Inflammatory macrophage (primary cell): ENCODE data around the gene ELP4.
"Not testable (repeated sequence)": the region's sequence is repeated elsewhere in the genome, so short reads cannot be mapped to it uniquely, and the experiment has no call there.

Experiments
- DNase-seq, 2 donors: peaks; one replicate each; pipeline ENCODE4 v3.0.0-alpha.2; 2020 to 2022

ELP4 gene

DNA sequence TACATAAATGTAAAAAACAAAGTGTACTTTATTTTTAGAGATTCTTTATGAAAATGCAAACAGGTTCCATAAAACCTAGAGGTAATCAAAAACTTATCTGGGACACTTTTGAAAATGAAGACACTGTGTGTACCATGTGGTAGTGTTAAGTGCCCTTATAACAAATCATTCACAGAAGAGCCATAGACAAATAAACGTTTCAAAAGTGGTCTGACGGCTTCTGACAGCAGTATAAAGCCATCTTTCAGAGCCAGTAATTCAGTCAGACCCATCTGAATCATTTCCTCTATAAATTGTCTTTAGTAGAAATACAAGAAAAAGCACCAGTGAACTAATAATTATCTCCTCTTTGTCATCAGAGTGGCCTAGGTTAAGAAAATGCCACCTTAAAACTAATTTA is 201.6 kb downstream of the ELP4 start:
- no peak for DNase-seq

DNA sequence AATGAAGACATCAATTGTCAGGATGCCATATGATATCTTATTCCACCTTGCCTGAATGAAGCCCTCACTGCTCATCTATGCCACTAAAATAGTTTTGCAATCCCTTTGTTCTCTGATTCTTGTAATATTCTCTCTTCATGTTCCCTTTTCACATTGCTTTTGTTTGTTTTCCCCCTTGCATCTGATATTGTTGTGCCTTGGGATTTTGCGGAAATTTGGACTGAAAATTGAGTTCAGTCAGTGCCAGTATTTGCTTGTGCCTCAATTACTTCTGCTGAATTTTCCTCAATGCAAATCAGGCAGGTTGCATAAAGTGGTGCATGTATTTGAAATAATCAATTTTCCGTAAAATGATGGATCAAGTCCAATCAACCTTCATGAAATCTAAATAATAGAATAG is 203.3 kb downstream of the ELP4 start:
- DNase-seq, result no peak

DNA sequence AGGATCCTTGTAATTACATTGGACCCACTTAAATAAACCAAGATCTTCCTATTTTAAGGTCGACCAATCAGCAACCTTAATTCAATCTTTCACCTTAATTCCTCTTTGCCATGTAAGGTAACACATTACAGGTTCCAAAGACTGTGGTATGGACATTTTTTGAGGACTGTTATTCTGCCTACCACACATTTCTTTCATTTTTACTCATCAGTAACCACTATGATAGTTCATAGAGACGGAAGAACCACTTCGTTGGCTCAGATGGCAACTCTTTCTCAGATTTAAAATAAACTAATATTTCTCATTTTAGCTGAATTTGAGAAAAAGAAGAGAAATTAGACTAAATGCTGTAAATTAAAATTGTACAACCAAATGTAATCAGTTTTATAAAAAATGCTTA is 205.3 kb downstream of the ELP4 start:
- no peak for DNase-seq

DNA sequence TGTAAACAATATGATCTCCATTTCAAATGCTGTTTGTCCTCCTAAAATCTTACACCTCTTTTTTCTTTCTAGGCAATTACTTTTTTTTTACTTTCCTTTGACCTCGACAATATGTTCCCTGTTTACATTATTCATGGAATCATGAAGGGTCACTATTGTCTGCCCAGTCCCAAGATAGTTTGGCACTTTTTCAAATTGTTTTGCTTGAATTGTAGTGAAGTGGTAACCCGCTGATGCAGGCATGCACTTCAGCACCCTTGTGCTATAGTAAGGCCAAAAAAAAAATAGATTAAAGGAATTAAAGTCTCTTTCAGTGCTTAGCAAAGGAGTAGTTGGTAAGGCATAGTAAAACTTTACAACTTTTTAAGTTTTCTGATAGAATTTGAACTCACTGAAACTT is 210.7 kb downstream of the ELP4 start:
- no peak for DNase-seq

DNA sequence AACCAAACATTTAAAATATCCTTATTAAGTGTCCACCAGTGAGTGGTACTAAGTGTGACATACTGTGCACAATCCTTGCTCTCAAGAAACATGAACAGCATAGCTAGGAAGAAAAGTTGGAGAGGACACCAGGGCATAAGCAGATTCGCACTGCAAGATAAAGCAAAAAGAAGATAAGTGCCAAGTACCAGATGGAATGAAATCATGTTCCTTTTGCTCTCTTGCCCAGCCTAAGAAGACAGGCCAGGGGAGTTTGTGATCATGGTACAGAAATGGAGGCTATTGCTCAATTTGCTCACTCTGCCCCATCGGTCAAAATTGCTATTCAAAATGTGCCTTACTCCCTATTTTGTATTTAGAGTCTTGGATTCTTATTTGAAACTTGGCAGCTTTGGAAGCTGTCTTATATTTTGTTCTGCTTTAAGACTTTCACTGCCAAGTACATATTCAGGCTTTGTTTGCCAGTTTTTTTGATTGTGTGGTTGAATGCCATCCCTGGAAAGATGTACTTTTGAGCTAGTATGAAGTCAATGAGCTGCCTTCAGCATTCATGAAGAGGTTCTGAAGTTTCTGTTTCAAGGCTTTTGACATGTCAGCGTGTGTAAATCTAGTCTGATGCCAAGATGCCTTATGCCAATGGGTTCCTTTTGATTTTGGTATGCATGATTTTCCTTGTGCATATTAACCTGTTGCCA is 211.3 kb downstream of the ELP4 start:
- no peak for DNase-seq

DNA sequence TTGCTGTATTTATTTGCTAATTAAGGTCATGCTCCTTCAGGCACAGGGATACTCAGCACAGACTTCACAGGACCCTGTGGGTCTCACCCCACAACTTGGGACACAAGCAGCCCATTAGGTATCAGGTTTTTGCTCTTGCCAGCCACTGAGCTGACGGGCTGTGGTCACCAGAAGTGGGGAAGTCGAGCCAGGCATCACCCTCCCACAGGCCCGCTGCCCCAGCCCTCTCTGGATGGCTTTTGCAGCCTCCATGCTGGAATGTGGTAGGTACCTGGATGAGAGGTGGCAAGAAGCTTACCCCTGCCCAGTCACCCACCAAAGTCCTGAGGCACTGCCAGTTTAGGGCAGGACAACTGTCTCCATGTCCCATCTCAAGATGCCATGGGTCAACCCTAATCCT is 213.2 kb downstream of the ELP4 start:
- no peak for DNase-seq

DNA sequence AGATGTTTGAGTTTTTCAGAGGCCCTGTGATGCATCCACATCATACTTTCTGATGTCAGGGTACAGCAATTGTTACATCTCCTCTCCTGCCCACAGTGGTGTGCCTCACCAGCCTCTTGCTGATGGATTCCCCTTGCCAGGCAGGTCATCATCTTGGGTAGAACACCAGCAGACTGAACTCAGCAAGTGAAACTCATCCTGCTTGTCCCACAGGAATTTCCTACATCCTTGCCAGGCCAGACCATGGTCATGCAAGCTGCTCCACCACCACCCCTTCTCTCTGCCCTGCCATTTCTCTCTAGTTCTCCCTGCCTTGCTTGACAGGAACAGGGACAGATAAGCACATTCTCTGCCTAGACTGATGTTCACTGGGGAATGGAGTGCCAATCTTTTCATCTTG is 215.6 kb downstream of the ELP4 start:
- no peak for DNase-seq

DNA sequence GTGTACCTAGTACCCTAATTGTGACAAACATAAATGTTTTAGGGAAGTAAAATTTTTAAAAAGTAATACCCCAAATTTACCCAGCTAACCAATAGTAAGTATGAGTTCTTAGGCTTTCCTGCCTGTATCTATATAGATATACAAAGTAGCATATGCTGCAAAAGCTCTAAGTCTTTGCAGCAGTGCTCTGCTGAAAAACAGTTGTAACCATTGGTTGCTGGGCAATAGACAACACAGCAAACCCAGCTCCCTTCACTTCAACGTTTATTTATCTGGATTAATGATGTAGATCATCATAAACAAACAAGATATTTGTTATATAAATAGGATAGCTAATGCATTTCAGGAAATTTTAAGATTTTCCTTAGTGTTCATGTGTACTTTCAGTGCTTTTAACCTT is 218.9 kb downstream of the ELP4 start:
- DNase-seq, result no peak

DNA sequence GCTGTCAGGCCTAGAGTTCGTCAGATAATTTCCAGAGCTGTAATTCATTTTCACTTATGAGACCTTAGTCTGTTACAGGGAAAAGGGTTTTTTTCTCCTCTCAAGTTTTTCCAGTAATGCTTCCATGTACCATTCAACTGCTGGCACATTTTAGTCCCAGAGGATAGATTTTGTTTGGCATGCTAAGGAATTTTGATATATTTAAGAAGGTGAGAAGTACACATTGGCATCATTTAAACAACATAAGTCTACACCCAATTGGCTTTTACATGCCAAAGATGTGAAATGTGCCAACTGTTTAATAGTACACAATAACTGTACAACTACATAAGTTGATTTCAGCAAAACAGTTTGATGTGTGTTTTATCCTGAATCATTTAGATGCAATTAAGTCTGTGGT is 230.6 kb downstream of the ELP4 start:
- no peak for DNase-seq

DNA sequence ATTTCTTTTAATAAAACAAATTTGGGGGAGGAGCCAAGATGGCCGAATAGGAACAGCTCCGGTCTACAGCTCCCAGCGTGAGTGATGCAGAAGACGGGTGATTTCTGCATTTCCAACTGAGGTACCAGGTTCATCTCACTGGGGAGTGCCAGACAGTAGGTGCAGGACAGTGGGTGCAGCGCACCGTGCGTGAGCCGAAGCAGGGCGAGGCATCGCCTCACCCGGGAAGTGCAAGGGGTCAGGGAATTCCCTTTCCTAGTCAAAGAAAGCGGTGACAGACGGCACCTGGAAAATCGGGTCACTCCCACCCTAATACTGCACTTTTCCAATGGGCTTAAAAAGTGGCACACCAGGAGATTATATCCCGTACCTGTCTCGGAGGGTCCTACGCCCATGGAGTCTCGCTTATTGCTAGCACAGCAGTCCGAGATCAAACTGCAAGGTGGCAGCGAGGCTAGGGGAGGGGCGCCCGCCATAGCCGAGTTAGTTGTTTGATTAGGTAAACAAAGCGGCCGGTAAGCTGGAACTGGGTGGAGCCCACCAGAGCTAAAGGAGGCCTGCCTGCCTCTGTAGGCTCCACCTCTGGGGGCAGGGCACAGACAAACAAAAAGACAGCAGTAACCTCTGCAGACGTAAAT is 231.3 kb downstream of the ELP4 start:
- DNase-seq, result not testable (repeated sequence)

DNA sequence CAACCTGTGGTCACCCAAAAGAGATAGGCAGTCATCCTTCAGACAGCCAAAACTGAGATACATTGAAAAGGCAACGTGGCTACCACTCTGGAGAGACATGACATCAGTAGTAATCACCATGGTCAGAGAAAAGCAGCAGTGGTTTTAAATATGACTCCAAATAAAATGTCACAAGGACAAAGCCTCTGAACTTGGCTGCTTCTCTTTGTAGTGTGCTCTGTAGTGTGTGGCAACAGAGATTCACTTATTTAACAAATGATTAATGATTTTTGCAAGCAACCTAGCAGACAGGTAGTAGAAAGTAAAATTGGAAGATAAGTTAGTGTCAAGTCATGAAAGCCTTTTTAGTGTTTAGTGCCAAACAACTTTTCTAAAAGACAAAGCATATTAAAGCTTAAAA is 238.0 kb downstream of the ELP4 start:
- DNase-seq, result no peak

DNA sequence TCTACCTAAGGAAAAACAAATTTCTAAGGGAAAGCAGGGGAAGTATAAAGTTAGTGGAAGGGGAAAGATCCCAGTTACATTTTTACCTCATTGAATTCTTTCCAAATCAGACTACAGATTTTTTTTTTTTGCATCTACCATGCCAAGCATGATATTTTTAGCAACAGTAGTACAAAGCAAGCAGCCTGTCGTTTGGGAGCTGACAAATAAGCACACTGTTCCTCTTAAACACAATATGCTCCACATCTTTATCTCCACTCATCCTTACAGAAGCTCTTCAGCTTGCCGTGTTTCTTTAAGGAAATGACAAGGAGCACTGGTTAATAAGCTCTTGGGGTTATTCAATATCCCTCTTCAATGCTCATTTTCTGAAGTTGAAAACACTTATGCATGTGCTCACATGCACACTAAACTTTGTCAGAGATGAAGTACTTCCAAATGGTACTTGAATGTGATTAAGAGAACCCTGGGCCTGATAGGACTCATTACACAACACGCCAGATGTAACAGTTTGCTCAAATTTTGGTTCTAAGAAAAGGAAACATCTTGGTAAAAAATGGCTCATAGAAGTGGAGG is 247.8 kb downstream of the ELP4 start:
- no peak for DNase-seq

DNA sequence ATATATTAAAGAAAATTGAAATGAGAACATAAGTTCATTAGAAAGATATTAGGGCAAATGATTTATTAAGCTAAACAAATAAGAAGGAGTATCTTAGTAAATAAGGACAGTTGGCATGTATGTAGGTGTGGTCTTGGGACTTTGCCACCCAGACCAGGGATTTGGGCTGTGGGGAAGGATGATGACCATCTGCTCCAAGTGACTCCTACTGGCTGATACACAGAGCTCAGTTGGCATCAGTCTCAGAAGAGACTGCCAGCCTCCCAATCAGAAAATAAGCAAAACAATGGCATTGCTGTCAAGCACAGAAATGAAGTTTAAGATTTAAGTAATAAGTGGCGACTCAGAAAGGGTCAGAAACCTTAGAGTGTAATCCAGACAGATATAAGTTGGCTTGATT is 252.1 kb downstream of the ELP4 start:
- DNase-seq, result no peak

DNA sequence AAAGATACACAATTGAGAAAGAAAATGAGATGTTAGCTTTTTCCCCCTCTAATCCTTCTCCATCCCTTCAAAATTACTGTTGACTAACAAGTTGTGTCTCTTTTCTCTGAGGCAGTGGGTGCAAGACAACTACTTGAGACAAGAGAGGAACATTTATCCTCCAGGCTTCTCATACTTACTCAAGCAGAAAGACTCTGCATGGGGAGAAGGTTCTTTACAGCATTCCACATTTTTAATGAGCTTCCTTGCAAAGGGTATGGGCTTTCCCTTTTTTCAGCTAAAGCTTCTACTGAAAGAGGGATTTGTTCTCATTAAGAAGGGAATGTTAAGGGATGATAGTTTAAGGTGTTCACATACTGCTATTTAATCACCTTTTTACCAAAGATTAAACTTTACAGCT is 253.7 kb downstream of the ELP4 start:
- DNase-seq, result no peak

DNA sequence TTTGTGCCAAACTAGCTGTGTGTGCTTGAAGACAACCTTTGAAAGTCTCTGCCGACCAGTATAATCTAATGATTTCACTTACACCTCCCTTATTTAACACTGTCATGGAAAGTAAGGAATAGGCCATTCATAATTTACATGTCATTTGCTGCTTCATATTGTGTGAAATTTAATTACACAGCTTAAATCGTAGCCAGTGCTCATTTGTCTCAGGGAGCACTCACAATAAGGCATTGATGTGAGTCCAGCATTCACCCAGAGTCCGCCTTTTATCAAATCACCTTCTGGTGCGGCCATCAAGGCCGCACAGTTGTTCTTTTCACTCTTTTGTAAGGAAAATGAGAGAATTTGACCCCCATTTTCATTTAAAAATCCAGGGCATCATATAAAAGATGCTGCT is 254.7 kb downstream of the ELP4 start:
- no peak for DNase-seq

DNA sequence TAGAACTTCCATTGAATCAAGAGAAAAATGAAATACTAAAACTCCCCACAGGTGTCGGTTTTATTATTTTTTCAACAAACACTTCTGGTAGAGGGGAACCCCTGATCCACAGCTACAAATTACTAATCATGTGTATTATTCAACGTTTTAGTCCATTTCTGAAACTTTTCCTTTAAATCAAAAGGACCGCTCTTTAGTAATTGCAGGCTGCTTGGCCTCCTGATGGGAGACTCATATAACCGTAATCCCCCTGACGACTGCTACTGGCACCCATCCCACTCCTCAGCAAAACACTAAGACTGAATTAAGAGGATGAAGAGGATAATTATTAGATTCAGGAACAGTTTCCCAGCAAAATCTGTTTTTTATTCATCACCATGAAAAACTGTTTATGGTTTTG is 255.2 kb downstream of the ELP4 start:
- no peak for DNase-seq

DNA sequence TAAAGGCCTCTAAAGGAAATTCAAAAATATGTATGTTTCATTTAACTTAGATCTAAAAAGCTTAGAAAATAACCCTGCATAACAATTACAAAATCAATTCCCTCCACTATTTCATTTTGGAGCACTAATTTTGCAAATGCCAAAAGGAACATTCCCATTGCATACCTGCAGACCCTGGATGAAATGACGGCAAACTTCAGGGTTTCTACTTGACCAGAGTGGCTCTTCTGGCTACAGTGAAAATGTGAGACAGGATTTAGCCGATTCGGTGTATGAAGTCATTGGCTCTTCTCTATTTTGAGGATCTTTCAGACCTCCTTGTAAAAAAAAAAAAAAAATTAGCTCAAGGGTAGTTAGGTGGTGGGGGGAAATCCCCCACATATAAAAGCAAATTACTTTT is 257.5 kb downstream of the ELP4 start:
- DNase-seq, result no peak

DNA sequence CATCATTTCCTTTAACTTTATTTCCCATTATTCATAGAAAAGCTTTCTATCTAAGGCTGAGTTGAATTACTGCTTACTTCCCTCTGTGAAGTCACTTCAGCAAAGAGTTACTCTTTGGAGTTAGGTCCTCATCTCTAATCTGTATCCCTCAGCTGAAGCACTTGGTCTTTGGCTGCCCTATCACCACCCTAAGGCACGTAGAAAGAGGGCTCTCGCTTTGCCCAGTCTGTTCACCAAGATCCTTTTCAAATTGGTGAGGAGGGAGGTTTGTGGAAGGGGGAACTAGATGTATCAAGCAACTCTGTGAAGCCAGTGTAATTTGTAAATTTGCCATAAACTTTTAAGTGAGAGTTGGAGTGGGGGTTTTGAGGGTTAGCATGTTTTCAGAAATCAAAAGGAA is 258.1 kb downstream of the ELP4 start:
- no peak for DNase-seq

DNA sequence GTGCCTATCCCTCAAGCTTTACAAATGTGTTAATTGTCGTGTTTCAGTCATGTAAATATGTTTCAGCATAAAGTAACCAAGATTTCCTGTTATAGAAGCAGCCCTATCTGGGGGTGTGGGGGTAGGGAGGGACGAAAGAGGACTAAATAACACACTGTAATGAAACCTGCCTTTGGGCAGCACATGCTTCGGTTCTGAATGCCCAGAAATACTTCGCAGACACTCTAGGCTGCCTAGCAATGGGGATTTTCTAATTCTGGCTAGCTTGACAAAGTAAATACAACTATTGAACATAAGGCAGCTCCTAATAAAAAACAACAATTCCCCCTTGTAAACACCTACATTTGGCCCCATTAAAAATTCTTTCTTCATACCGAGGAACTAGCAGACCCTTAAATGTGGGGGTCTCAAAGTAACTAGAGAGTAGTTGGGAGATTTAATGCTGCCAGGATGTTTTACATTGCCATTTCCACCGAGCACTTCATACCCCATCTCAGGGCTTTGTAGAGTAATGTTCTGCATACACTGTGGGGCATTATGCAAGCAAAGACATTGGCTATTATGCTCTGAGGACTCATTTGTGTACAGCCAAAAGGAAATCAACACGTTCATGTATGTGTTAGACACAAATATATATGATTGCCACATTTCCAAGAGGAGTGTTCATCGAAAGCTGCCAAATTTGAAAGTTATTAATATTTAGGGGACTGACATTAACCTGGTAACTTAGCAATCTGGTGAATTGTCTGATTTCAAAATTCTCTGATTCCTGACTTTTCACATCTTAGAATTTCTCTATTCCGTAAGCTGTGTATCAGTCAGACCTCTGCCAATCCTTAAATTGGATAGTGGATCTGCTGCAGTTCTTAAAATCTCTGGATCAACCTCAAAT is 259.4 kb downstream of the ELP4 start:
- DNase-seq, result no peak

DNA sequence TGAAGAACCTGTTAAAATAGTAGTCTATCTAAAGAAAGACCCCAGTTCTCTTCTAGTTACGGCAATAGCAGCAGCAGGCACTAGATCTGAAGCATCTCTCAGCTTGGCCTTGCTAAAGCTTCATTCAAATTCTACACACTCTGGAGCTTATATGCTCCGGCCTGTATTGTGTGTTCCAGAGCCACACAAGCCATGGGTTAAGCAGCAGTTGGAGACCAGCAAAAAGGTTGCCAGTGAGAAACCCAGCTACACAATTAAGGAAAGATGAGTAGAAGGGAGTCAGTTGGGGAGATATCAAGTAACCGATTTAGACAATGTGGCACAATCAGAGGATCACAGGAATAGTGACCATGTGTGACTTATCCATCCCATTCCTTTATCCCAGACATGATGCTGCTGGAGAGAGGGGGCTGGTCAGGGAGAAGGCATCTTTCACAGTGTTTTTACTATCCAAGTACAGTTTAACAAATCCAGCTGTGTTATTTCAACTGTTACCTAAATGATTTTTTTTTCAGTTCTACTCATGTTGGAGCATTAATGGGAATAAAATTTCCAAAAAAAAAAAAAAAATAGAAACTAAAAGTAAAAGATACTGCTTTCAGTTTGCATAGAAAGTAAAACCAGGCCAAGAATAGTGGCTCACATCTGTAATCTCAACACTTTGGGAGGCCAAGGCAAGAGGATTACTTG is 260.6 kb downstream of the ELP4 start:
- no peak for DNase-seq

DNA sequence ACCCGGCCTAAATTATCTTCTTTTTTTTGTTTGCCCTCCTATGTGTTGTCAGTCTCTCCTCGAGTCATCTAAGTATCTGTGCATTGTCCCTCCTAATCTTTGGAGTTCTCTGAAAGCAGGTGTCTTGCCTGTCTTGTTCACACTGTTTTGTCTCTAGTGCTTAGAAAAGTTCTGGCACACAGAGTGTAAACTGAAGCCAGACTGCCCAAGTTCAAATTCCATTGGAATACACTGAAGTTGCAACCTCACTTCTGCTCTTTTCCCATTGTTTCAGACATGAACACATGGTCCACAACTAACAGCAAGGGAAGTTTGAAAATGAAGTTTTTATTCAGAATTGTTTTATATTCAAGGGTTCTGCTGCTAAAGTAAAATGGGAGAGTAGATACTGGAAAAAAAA is 262.8 kb downstream of the ELP4 start:
- no peak for DNase-seq

DNA sequence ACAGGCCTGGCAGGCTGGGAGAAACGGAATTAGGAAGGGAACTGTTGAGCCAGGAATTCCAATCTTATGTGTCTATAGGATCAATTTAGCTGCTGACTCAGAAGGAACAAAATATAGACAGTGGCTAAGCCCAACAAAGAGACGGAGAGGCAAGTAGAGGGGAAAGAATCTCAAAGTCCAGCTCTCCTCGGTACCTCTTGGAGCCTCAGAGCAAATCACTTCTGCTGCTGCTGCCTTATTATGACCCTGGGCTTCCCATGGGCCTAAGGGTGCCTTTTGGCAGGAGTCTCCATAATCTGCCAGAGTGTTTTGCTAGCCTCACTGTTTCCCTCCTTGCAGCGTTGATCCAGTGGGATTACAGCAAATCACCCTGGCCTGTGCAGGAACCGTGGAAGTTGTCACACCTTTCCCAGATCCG is 269.8 kb downstream of the ELP4 start:
- no peak for DNase-seq

DNA sequence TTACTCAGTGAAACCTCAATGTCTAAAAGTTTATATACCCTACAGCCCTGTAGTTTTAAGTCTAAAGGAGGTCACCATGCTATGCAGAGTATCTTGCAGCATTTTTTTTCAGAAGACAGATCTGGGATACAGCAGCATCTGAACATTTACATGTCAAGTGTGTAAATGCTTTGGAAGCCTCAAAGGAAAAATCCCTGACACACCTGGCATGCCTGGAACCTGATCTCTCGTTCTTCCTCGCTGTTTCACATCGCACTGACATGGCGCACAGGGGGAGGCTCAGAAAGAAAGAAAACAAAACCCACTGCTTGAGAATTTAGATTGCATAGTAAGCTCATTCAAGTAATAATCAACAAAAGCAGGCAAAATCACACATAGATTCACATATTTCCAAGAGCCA is 270.5 kb downstream of the ELP4 start:
- no peak for DNase-seq
